CD14-positive monocyte (primary cell): ENCODE measurements around the gene SH3RF1. TPM values are rescaled to one million over a fixed set of nuclear protein-coding genes. Genes with fewer than 3 reads are reported as not detected.

Experiments
- DNase-seq, 3 donors: peaks; one replicate each; pipeline ENCODE4 v3.0.0-alpha.2; 2011 to 2022
- H2AFZ ChIP-seq: 2 replicates; pipeline ENCODE4 v1.6.0; 2012; ENCODE audit warnings: mild to moderate bottlenecking, low read depth, low read length, inconsistent platforms; ENCODE audit not compliant: insufficient read depth, poor library complexity, severe bottlenecking
- H3K27ac ChIP-seq, 2 donors: 1 replicate in 1 of 2; 2 replicates in 1 of 2; pipeline ENCODE4 v1.5.1; 2012 to 2013; ENCODE audit warnings: low read length in 2 of 2, control low read depth in 1 of 2, inconsistent platforms in 1 of 2, low read depth in 1 of 2, mild to moderate bottlenecking in 1 of 2
- H3K27me3 ChIP-seq, 2 donors: one replicate each; pipeline versions ENCODE4 v1.6.0 to v1.6.1; 2011 to 2013; ENCODE audit warnings: low read length in 2 of 2; ENCODE audit not compliant: control insufficient read depth in 2 of 2, insufficient read depth in 2 of 2
- H3K36me3 ChIP-seq, 2 donors: replicated peaks in 1 of 2; 1 replicate in 1 of 2; 2 replicates in 1 of 2; pipeline versions ENCODE4 v1.5.1 to v1.6.1; 2012 to 2013; ENCODE audit warnings: low read length in 2 of 2, control low read depth in 1 of 2, inconsistent platforms in 1 of 2, mild to moderate bottlenecking in 1 of 2; ENCODE audit not compliant: insufficient read depth in 2 of 2, control insufficient read depth in 1 of 2
- H3K4me1 ChIP-seq, 2 donors: 1 replicate in 1 of 2; 2 replicates in 1 of 2; pipeline versions ENCODE4 v1.5.1 to v1.6.1; 2012 to 2013; ENCODE audit warnings: low read length in 2 of 2, control low read depth in 1 of 2, inconsistent platforms in 1 of 2, mild to moderate bottlenecking in 1 of 2, moderate library complexity in 1 of 2; ENCODE audit not compliant: insufficient read depth in 2 of 2, control insufficient read depth in 1 of 2
- H3K4me2 ChIP-seq: replicated peaks from 2 replicates; pipeline ENCODE3; 2012; ENCODE audit warnings: low read length, moderate library complexity, mild to moderate bottlenecking; ENCODE audit not compliant: poor library complexity, severe bottlenecking; ENCODE audit errors: extremely low read depth
- H3K4me3 ChIP-seq, 3 experiments: fragments of 200-600 bp in 1 of 3; sonication (generic) in 1 of 3; replicated peaks in 1 of 3; 1 replicate in 2 of 3; 2 replicates in 1 of 3; pipeline ENCODE4 v1.5.1; 2011 to 2013; ENCODE audit warnings: low read length in 3 of 3, mild to moderate bottlenecking in 3 of 3, control low read depth in 2 of 3, low read depth in 2 of 3, inconsistent platforms in 1 of 3, moderate library complexity in 1 of 3
- H3K79me2 ChIP-seq: 2 replicates; pipeline ENCODE4 v1.6.0; 2012; ENCODE audit warnings: mild to moderate bottlenecking, control low read depth, inconsistent platforms, low read length, moderate library complexity; ENCODE audit not compliant: insufficient read depth
- H3K9ac ChIP-seq: 2 replicates; pipeline ENCODE4 v1.6.0; 2017; ENCODE audit warnings: low read length, mild to moderate bottlenecking; ENCODE audit not compliant: insufficient read depth, poor library complexity, severe bottlenecking
- H3K9me3 ChIP-seq, 2 donors: replicated peaks in 1 of 2; 1 replicate in 1 of 2; 2 replicates in 1 of 2; pipeline versions ENCODE4 v1.5.1 to v1.6.1; 2012 to 2013; ENCODE audit warnings: low read length in 2 of 2, control low read depth in 1 of 2; ENCODE audit not compliant: control insufficient read depth in 1 of 2, insufficient read depth in 1 of 2
- H4K20me1 ChIP-seq: 2 replicates; pipeline ENCODE4 v1.6.0; 2012; ENCODE audit warnings: mild to moderate bottlenecking, low read length, control low read depth, moderate library complexity; ENCODE audit not compliant: insufficient read depth
- H3K27ac Mint-ChIP-seq, 7 donors: one replicate each; pipeline ENCODE4 v1.8.0; 2020; ENCODE audit warnings: mild to moderate bottlenecking in 7 of 7, mixed read lengths in 7 of 7, moderate library complexity in 6 of 7, inconsistent platforms in 2 of 7
- H3K27me3 Mint-ChIP-seq, 3 donors: one replicate each; pipeline ENCODE4 v1.8.0; 2021 to 2022; ENCODE audit warnings: low read depth in 3 of 3, mild to moderate bottlenecking in 3 of 3, mixed read lengths in 3 of 3, moderate library complexity in 3 of 3, inconsistent platforms in 1 of 3
- H3K36me3 Mint-ChIP-seq, 2 donors: one replicate each; pipeline ENCODE4 v1.8.0; 2020; ENCODE audit warnings: mixed read lengths in 2 of 2, inconsistent platforms in 1 of 2, mild to moderate bottlenecking in 1 of 2
- H3K4me1 Mint-ChIP-seq: one replicate; pipeline ENCODE4 v1.8.0; 2020; ENCODE audit warnings: mild to moderate bottlenecking, mixed read lengths
- H3K4me3 Mint-ChIP-seq, 2 donors: one replicate each; pipeline ENCODE4 v1.8.0; 2020; ENCODE audit warnings: mild to moderate bottlenecking in 2 of 2, mixed read lengths in 2 of 2, moderate library complexity in 1 of 2
- H3K9me3 Mint-ChIP-seq, 7 donors: one replicate each; pipeline ENCODE4 v1.8.0; 2020 to 2022; ENCODE audit warnings: mixed read lengths in 7 of 7, mild to moderate bottlenecking in 6 of 7, moderate library complexity in 6 of 7, inconsistent platforms in 2 of 7
- WGBS: methylation state at CpG from one replicate; pipeline ENCODE4 v1.1.5; 2013; ENCODE audit warnings: missing lambda C conversion rate; ENCODE audit not compliant: insufficient coverage; 5-methylcytosine and 5-hydroxymethylcytosine counted together
- intact Hi-C, 2 donors: fragments of 100-400 bp; cut with micrococcal nuclease; formaldehyde crosslinking; loops; one replicate each; pipeline versions ENCODE4 v1.15.0 to v1.15.1; 2023
- polyA plus RNA-seq, 3 donors: library from polyadenylated mRNA; depleted of rRNA in 1 of 3; unstranded in 2 of 3; stranded (reverse) in 1 of 3; fragments of 300-500 nt in 2 of 3; fragments of >200 nt in 1 of 3; fragmentation: Illumina TruSeq in 2 of 3; gene quantifications; 1 replicate in 2 of 3; 2 replicates in 1 of 3; pipeline ENCODE4 v1.2.3, GENCODE V29; 2012 to 2021
- TF ChIP-seq, protein P1 (sequence below): fragments of 200-600 bp; IDR thresholded peaks from one replicate; pipeline ENCODE4 v1.8.0; 2022; ENCODE audit warnings: antibody characterized with exemption, mild to moderate bottlenecking

The SH3RF1 gene
- polyA plus RNA-seq, 3 donors, result 3.1 to 4.7 (median 4.4) TPM

DNA sequence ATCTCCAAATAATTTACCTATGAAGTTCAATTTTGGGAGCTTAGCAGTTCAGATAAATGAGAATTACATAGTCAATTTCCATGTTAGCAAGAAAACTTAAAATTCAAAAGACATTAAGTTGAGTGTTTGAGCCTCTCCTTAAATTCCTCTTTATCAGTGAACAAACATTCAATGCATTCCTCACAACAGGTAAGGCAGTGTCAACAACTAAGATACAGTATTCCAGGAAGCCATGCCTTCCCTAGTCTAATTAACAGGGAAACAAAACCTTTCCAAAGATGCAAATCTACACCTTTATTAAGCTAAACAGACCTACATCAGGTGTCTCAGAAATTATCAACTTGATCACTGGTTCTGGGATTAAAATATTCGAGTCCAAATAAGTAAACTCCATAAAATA, 3.7 kb downstream of the SH3RF1 start:
- peaks cover 10 to 17% of the 10 kb centered on the region in 2 donors for H3K36me3 Mint-ChIP-seq
- Histone ChIP-seq H4K20me1 (peaks cover 10% of the 10 kb centered on the region), H3K27me3 (peaks cover 0 to 3% of the 10 kb centered on the region in 2 donors), H3K4me3 (no peak overlapping the region), H2AFZ (no peak overlapping the region), H3K9me3 (no peaks in the 10 kb centered on the region), H3K27ac (no peak overlapping the region), H3K36me3 (peaks cover 0 to 5% of the 10 kb centered on the region in 2 donors), H3K79me2 (peaks cover 79% of the 10 kb centered on the region), H3K9ac (no peak overlapping the region), H3K4me1 (peaks cover 36 to 41% of the 10 kb centered on the region in 2 donors), H3K4me2 (no peak overlapping the region)
- peaks cover 1 to 7% (median 2%) of the 10 kb centered on the region in 3 donors for H3K27me3 Mint-ChIP-seq
- DNase-seq, result no peak
- H3K4me1 Mint-ChIP-seq, result peaks cover 60% of the 10 kb centered on the region
- H3K4me3 Mint-ChIP-seq, result no peak overlapping the region
- WGBS, result no CpG with 5 or more reads among the region's 1 CpG
- no peak overlapping the region for H3K27ac Mint-ChIP-seq
- intact Hi-C loops, result no loop called here
- TF ChIP-seq, protein P1, sequence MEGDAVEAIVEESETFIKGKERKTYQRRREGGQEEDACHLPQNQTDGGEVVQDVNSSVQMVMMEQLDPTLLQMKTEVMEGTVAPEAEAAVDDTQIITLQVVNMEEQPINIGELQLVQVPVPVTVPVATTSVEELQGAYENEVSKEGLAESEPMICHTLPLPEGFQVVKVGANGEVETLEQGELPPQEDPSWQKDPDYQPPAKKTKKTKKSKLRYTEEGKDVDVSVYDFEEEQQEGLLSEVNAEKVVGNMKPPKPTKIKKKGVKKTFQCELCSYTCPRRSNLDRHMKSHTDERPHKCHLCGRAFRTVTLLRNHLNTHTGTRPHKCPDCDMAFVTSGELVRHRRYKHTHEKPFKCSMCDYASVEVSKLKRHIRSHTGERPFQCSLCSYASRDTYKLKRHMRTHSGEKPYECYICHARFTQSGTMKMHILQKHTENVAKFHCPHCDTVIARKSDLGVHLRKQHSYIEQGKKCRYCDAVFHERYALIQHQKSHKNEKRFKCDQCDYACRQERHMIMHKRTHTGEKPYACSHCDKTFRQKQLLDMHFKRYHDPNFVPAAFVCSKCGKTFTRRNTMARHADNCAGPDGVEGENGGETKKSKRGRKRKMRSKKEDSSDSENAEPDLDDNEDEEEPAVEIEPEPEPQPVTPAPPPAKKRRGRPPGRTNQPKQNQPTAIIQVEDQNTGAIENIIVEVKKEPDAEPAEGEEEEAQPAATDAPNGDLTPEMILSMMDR, result no peak
- H3K9me3 Mint-ChIP-seq, result peaks cover 0 to 2% (median 0%) of the 10 kb centered on the region in 7 donors

DNA sequence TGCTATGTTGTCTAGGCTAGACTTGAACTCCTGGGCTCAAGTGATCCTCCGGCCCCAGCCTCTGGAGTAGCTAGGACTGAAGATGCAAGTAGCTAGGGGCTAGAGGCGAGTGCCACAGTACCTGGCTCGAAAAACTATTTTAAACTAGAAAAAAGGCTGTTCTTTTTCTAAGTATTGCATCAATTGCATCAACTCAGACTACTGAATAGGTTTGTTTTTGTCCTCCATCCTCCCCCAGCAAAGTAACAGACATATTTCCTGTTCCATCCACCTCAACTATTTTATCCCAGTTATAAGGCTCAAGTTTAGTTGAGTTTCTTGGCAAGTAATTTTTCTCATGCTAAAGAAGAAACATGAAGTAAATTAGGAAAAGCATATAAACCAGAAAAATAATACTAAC, 4.1 kb downstream of the SH3RF1 start:
- H4K20me1 ChIP-seq, result peaks cover 10% of the 10 kb centered on the region
- no peaks in the 10 kb centered on the region for H3K9me3 ChIP-seq
- no peak overlapping the region for H3K27ac Mint-ChIP-seq
- 90% methylated on average over 2 of the region's 3 CpGs for WGBS
- no peak overlapping the region for H3K9ac ChIP-seq
- H3K36me3 Mint-ChIP-seq, result peaks cover 10 to 17% of the 10 kb centered on the region in 2 donors
- DNase-seq, result no peak
- no peak overlapping the region for H2AFZ ChIP-seq
- H3K79me2 ChIP-seq, result peaks cover 82% of the 10 kb centered on the region
- peaks cover 0 to 2% of the 10 kb centered on the region in 2 donors for H3K27me3 ChIP-seq
- H3K9me3 Mint-ChIP-seq, result peaks cover 0 to 2% (median 0%) of the 10 kb centered on the region in 7 donors
- H3K4me2 ChIP-seq, result no peak overlapping the region
- H3K4me1 Mint-ChIP-seq, result peaks cover 56% of the 10 kb centered on the region
- peaks cover 1 to 6% (median 2%) of the 10 kb centered on the region in 3 donors for H3K27me3 Mint-ChIP-seq
- TF ChIP-seq, protein P1, result no peak
- no peak overlapping the region for H3K4me3 ChIP-seq
- peaks cover 32 to 37% of the 10 kb centered on the region in 2 donors for H3K4me1 ChIP-seq
- H3K4me3 Mint-ChIP-seq, result no peak overlapping the region
- H3K36me3 ChIP-seq, result peaks cover 0 to 5% of the 10 kb centered on the region in 2 donors
- no peak overlapping the region for H3K27ac ChIP-seq
- intact Hi-C loops, result no loop called here
